ENCODE measurements around the gene ACOD1.
"Not testable (repeated sequence)": the region's sequence is repeated elsewhere in the genome, so short reads cannot be mapped to it uniquely, and the experiment has no call there.

Gene ACOD1

DNA sequence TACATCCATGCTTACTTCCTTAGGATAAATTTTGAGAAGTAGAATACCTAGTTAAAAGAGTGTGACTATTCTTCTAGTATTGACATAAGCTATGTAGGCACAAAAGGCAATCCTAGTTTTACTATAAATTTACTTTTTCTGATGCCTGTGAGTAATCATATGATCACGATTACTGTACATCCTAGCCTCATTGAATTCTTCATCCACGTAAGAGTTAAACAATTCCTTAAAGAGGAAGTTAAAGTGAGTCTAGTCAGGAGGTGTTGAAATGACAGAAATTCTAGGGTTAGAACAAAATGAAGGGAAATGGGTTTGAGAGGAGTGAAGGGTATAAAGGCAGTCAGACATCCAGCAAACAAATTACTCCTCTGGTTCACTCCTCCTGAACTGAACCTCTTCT, at the start of gene ACOD1:
ACOD1 (plus strand) TSS at position 363 of the 400 bp plus-strand sequence. CDS start 48 bp downstream, outside the sequence.
- DNase-seq, result no peak

DNA sequence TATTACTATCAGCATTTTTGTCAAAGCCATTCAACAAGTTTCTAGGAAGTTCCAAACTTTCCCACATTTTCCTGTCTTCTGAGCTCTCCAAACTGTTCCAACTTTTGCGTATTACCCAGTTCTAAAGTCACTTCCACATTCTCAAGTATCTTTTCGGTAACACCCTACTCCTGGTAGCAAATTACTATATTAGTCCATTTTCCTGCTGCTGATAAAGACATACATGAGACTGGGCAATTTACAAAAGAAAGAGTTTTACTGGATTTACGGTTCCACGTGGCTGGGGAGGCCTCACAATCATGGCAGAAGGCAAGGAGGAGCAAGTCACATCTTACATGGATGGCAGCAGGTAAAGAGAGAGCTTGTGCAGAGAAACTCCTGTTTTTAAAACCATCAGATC, 49.2 kb upstream of the ACOD1 start:
- not testable (repeated sequence) for DNase-seq

DNA sequence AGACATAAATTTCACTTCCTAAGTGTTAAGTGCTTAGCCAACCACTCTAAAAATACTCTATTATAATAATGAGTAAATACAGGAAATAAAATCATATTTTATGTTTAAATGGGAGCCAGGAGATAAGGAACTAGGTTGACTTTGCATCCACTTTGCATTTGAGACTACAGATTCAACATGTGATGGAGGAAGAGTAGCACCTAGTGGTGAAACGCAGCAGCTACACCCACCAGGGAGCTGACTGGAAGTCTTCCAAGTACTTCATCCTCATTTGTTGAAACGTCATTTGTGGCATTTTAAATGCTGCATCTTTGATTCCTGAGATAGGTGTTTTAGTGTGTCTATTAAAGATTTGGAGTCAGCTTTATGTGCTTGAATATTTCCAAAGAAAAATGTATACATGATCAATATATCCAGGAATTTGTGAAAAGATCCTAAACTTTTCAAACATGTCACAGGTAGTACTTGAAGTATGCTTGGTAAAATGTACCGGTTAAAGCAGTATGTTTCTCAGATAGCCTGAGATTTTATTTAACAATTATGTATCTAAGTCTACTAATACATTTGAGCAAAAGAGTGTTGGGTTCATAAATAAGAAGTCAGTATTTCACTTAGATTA, 44.7 kb upstream of the ACOD1 start:
- DNase-seq, result peak in 1 of 2 experiments; percentile 32

DNA sequence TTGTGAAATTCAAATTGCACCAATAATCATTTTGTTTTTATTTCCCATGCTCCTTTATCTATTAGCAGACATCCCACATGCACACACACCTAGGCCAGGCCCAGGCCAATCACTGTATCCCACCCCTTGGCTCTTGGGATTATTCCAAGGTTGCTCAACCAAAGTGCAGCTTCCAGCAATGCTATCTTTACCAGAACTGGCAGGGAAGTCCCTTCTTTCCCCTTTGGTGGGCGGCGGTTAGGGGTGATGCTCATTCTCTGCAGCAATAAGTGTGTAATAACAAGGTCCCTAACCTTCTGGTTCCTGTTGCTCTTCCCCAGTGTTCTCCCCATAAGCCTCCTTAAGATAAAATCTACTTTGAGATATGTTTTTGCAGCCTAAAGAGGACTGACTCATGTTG, 43.8 kb upstream of the ACOD1 start:
- DNase-seq, result no peak

- DNase-seq, result no peak
Observed at GRCh38 chr13:76912476-76912875, 35.8 kb upstream of the ACOD1 start.

- no peak for DNase-seq
Observed at GRCh38 chr13:76913898-76914297, 34.4 kb upstream of the ACOD1 start.

GRCh38 chr13:76917095-76917494, 31.2 kb upstream of the ACOD1 start:
- peak in 1 of 2 experiments; percentile 2 for DNase-seq

- not testable (repeated sequence) for DNase-seq
Observed at GRCh38 chr13:76917755-76918481, 30.4 kb upstream of the ACOD1 start.

DNA sequence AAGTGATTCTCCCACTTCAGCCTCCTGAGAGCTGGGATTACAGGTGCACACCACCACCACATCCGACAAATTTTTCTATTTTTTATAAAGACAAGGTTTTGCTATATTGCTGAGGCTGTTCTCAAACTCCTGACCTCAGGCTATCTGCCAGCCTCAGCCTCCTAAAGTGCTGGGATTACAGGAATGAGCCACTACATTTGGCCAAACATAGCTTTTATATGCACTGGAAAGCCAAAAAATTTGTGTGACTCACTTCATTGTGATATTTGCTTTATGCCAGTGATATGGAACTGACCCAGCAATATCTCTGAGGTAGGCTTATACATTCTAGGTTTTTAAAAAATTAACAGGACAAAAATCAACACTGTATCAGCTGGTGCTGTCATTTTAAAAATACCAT, 26.8 kb upstream of the ACOD1 start:
- DNase-seq, result no peak

DNA sequence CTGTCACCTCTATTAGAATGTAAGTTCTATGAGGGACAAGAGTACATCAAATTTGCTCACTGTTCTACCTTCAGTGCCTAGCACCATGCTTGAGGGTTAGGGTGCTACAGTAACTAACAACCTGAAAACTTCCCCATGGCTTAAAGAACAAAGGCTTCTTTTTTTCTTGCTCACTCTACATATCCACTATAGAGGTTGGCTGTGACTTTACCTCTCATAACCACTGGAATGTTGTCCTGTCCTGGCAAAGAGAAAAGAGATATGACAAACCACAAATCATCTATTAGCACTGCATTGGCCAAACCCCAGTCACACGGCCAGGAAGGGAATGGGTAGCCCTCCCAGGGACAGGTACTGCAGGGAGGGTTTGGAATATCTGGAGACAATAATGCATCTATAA, 23.2 kb upstream of the ACOD1 start:
- no peak for DNase-seq

DNA sequence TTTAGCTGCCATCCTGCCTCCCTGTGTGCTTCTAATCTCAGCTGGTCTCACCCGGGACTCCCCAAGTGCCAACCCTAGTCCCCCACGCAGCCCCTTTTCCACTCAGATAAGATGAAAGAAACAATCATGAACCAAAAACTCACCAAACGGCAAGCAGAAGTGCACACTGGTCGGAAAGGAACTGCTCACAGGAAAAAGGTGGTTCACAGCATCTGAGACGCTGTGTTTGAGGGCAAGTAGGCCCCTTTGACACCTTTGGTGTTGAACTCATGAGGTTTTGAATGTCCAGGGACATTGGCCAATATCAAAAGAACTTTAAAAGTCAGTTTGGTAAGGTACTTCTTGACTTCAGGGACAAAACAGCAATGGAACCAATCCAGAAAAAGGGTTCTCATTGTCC, 20.4 kb upstream of the ACOD1 start:
- no peak for DNase-seq

DNA sequence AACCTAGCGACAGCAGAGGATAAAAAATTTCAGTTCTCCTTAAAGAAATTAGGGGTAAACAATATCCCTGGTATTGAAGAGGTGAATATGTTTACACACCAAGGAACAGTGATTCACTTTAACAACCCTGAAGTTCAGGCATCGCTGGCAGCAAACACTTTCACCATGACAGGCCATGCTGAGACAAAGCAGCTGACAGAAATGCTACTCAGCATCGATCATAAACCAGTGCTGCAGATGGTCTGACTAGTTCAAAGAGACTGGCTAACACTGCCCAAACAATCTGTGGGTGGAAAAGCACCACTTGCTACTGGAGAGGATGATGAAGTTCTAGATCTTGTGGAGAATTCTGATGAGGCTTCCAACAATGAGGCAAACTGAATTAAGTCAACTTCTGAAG, 19.9 kb upstream of the ACOD1 start:
- DNase-seq, result no peak

- no peak for DNase-seq
Observed at GRCh38 chr13:76929320-76929719, 19.0 kb upstream of the ACOD1 start.

GRCh38 chr13:76929851-76930374, 18.4 kb upstream of the ACOD1 start:
- no peak for DNase-seq

DNA sequence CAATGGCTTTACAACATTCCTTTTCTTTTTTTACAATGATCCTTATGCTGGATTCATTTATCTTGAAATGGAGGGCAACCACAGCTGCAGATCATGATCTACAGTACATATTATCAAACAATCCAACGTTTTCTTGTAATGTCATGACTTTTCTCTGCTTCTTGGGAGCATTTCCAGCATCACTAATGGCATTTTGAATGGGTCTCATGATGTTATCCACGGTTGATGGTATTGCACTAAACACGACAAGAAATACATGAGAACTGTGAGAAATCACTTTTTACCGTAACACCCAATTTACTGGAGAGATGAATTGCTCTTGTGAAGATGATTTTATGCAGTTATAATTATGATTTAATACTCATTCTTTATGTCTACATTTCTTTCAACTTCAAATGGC, 16.2 kb upstream of the ACOD1 start:
- DNase-seq, result no peak

- no peak for DNase-seq
Observed at GRCh38 chr13:76934671-76935070, 13.6 kb upstream of the ACOD1 start.

GRCh38 chr13:76936763-76937162, 11.5 kb upstream of the ACOD1 start:
- DNase-seq, result no peak

GRCh38 chr13:76937281-76937820, 11.0 kb upstream of the ACOD1 start:
- DNase-seq, result peak in 1 of 2 experiments; percentile 54

GRCh38 chr13:76939215-76939614, 9.1 kb upstream of the ACOD1 start:
- DNase-seq, result no peak

GRCh38 chr13:76942363-76942762, 5.9 kb upstream of the ACOD1 start:
- no peak for DNase-seq

- no peak for DNase-seq
Observed at GRCh38 chr13:76943646-76944045, 4.7 kb upstream of the ACOD1 start.

DNA sequence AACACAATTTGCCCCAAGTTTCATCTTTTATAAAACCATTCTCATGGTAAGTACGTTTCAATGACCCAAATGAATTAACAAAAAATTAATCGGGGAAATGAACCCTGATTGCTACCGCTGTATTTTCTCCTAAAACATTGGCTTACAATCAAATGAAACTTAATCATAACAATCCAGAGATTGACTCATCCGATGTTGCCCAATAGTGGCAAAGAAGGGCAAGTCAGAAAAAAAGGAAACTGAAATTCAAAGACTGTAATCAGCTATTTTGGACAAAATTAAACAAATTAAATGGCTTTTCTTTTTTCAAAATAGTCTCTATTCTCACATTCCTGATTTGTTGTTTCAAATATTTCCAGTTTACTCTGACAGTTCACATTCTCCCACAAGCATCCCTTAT, 3.9 kb upstream of the ACOD1 start:
- no peak for DNase-seq

DNA sequence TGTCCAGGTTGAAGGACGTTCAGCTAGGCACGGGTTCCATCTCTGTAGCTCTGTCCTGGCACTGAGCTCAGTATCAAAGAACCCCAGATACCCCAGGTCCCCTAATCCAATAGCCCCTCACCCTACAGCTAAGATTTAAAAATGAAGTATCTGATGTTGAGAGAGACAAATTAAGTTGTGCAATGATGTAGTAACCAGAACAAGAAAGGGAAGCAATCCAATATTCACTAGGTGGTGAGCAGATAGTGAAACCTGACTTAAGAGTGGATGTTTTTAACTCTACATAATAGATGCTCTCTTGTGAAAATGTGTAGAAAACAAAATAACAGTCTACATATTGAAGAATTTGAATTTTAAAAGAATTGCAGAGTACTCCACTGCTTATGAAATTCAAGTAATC, 1.8 kb downstream of the ACOD1 start:
- DNase-seq, result no peak

DNA sequence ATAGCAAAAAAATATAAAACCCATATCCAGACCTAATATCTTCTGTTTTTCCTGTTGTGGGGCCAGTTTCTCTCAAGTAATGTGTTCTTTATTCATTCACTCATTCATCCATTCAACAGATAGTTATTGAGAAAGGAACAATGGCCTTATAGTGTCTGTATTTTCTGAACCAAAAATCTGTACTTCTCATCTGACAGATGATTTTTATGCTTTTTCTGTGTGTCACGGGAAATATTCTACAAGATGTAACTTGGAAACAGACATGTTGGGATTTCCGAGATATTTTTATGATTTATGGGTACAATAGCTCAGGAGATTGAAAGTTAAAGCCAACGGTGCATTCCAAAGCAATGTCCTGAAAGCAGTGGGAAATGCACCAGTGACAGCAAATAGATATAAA, 5.7 kb downstream of the ACOD1 start:
- DNase-seq, result no peak

All from NCI-H446 (cell line).